ENCODE data around the gene MALL.
"Not testable (repeated sequence)": the region's sequence is repeated elsewhere in the genome, so short reads cannot be mapped to it uniquely, and the experiment has no call there.

Gene MALL

DNA sequence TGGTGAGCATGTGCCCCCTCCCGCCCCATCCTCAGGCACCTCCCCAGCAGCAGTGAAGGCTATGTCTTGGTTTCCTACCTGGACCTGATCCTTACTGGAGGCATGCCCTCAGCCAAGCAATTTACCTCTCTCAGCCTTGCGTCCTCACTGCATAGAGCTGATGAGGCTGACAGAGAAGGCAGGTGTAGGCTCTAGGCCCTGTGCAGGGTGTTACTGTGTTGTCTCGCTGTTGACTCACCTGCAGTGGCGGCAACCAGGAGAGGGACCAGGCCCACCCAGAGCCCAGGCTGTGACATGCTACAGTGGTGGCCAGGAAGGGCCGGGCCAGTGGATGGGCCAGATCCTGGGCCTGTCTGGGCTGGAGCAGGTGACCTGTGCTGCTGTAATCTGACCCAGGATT, 65.9 kb downstream of the MALL start:
- FAIRE-seq = not testable (repeated sequence)

DNA sequence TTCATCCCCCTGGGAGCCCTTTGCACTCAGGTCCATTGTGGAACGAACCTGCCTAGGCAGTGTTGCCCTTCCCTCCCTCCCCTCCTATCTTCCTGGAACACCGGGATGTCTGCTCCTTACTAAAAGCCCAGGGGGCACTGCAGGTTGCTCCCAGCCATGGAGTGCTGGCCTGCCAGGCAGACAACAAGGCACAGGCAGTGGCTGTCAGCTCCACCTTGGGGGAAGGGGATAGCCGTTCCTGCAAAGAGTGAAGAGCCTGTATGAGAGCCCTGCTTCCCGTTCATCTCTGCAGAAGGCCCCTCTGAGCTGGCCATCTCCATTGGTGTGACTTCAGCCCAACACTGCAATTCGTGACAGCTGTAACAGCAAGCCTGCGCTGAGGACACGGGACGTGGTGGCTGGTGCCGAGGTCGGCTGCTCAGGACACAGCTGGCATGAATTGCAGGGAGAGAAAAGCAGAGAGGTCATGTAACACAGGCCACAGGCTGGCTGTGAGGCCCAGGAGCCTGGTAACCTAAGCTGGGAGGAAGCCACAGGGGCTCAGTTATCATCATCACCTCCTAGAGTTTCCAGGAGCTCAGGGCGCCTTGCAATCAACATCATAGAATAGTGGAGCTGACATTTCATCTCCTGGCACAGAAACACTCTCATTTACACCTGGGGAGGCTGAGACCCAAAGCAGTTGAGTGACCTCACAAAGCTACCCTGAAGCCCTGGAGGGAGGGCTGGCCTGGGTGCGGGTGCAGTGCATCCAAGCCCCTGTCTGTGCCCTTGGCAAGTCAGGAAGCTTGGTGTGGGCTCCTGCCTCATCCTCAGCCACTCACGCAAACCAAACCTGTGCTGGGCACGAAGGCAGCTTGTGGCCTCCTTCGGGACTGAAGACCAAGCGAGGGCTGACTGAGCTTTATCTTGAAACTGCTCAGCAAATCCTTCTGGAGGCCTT, 67.1 kb downstream of the MALL start:
- FAIRE-seq = not testable (repeated sequence)

DNA sequence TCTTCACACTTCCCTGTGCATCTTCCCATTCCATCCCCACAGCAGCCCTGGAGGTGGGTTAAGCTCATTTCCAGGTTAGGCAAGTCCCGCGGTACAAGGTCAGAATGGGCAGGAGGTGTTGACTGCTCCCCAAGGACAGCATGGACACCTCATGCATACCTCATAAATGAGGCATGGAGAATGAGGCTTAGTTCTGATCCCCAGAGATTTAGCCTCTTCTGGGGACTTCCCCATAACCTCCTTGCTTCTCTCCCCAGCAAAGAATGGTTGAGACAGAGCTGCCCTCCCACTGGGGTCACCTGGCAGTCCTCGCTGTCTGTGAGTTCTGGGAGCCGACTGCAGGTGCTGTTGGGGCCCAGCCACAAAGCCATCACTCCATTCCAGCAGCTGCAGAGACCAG, 68.4 kb downstream of the MALL start:
- not testable (repeated sequence) for FAIRE-seq

DNA sequence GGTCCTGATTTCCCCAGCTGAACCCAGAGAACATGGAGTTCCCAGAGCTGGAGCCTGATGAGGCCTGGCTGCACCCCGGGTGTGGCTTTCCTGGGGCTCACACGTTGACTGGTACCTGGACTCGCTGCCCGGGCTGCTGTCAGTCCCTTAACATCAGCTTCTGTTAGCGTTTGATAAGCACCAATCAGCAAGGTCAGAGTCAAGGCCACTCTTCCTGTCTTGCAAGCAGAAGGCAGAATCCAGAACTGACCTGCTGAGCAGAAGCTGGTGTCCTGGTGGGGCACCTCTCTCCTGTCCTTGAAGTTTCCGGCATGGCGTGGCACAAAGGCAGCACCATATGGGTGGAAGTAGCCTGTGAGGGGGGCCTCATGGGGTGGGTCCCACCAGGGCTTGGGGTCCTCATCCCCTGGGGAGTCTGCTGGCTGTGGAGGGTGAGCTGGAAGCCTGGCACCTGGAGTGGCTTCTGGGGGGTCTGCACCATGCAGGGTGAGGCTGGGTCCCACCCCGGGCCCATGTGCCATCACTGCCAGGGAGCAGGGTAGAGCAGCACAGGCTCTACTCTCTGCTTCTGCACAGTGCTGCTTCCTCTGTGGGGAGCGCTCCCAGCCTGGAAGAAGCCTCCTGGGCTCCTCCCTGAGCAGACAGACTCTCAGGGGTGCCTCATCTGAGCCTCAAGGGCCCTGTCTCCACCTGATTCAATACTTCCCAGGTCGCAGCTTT, 73.5 kb downstream of the MALL start:
- not testable (repeated sequence) for FAIRE-seq

DNA sequence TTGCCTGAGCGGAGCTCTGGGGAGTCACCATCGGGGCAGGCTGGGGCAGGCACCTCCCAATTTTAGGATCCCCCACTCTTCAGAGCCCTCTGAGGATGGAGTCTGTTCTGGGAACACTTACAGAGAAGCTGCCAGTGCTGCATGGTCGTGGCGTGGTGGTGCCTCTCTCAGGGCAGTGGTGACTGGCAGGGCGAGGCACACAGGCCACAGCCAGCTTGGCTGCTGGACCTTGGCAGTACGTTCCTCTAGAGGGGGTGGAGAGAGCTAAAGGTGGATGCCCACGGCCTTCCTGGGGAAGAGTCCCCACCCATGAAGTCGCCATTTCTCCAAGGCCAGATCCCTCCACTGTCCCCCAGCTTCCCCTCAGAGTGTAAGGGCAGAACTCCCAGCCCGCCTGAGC, 78.3 kb downstream of the MALL start:
- not testable (repeated sequence) for FAIRE-seq

DNA sequence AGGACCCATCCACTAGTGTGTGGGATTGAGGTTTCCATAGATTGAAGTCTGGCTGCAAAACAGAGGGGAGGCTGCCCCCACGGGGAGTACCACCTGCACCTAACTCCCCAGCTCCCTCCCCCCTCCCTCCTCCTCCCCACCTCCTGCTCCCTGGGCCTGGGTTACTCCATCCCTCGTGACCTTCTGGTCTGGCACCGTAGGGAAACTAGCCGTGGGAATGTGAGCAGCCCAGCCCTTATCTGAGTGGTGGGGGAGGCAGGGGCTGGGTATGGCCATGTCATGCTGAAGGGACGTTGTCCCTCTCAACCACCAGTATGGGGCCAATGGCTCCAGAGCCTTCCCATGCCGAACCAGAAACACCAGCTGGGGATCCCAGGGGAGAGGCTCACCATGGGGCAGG, 80.2 kb downstream of the MALL start:
- FAIRE-seq = not testable (repeated sequence)

DNA sequence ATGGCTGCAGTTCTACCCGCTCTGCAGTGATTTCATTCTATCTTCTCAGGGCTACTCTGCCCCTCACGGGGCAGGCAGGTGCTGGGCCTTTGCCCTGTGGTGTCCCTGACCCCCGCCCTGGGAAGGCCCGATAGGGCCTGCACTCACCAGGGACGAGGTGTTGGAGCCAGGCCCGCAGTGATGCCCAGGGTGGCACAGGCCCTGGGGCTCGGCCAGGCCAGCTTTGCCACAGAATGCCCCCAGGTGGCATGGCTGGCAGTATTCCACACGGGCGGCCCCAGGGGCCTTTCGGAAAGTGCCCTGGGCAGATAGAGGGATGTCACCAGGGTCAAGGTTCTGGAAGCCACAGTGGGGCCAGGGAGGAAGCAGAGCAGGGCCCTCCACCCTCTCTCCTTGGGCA, 80.7 kb downstream of the MALL start:
- FAIRE-seq = not testable (repeated sequence)
